GM18508 (cell line): Measurements from ENCODE around the gene SLC19A1.

Source experiments
- ATAC-seq: cut with Tn5 transposase; IDR thresholded peaks from one replicate; pipeline ENCODE4 v1.9.1; 2021; ENCODE audit warnings: moderate number of reproducible peaks; ENCODE audit not compliant: insufficient read depth, unreplicated experiment

The SLC19A1 gene

DNA sequence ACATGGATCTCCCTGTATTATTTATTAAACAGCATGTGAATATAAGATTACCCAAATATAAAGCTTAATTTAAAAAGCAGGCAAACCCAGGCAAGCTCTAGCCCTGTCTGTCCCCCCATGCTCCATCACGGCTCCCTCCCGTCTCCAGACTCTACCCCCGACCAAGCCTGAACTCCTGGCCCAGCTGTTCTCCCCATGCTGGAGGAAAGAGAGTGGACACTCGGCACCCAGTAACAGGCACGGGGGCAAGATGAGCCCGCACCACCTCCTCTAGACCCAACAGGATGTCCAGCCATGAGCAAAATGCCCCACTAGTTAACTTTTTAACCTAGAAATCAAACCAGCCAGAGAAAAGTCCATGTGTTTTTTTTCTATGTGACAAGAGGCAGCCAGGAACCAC is 19.3 kb downstream of the SLC19A1 start:
- no peak for ATAC-seq

DNA sequence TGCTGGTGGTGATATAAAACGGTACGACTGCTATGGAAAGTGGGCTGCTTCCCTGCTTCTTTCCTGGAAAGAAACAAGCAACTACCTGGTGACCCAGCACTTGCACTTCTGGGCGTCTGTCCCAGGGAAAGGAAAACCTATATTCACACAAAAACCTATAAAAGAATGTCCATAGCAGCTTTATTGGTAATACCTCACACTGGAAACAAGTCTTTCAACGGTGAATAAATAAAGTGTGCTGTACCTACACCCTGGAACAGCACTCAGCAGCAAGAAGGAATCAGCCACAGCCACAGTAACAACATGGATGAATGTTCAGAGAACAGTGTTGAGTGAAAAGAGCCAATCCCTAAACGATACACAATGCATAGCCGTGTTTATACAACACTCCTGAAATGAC is 19.9 kb downstream of the SLC19A1 start:
- no peak for ATAC-seq

DNA sequence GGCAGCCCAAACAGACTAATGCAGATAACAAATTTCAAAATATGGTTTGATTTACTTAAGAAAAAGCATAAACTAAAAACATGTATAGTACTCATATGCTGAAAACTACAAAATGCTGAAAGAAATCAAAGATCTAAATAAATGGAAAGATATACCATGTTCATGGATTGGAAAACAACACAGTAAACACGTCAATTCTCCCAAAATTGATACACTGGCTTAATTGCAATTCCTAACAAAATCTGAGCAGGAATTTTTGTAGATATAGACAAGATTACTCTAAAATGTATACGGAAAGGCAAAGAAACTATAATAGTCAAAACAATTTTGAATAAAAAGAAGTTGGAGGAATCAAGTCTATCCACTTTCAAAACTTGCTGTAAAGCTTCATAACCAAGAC is 21.0 kb downstream of the SLC19A1 start:
- ATAC-seq: no peak

DNA sequence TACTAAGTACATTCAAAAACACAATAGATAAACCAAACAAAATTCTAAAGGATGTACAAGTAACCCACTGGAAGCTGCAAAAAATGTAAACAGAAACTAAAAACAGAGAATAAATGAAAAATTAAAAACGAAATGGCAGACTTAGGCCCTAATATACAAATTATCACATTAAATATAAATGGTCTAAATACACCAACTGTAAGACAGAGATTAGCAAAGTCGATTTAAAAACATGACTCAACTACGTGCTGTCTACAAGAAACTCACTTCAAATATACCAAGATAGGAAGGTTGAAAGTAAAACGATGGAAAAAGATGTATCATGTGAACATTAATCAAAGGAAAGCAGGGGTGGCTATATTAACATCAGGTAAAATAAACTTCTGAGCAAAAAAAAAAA is 23.1 kb downstream of the SLC19A1 start:
- ATAC-seq: no peak

DNA sequence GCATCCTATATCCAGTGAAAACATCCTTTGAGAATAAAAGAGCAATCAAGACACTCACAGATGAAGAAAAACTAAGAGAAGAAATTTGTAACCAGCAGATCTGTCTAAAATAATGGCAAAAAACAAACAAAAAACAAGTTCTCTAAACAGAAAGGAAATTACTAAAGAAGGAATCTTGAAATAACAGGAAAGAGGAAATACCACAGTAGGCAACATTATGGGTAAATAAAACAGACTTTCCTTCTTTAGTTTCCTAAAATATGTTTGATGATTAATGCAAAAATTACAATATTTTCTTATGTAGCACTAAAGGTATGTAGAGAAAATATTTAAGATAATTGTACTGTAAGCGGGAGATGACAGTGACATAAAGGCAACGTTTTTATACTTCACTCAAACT is 23.5 kb downstream of the SLC19A1 start:
- no peak for ATAC-seq

DNA sequence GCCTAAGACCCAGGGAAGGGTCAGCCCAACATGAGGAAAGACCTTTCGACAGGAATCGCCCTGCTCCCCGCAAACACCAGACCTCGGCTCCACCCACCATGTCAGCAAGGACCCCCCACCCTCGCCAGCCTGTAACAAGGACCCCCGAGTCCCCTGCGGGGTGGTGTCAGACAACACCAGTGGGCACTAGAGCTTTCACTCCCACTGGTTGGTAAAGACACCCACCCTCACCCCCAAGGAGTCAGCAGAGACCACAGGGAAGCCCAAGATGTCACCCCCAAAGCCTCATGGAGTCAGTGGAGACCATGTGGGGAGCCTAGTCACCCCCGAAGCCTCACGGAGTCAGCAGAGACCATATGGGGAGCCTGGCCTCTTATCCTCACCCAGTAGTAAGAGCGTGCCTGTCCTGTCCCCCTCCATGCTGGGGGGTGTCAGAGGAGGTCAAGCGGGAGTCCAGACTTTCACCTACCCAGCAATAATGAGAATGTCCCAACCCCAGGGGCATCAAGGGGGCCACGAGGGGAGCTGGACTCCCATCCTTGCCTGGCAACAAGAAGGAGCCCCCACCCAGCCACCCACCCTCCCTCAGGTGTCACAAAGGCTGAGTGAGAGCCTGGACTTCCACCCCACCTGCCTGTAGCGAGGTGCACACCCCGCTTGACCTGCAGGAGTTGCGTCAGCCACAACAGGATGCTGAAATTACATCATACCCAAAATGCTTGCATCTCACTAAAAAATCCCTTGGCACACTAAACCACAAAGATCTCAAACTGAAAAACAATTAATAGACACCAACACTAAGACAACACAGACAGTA is 24.8 kb downstream of the SLC19A1 start:
- no peak for ATAC-seq

DNA sequence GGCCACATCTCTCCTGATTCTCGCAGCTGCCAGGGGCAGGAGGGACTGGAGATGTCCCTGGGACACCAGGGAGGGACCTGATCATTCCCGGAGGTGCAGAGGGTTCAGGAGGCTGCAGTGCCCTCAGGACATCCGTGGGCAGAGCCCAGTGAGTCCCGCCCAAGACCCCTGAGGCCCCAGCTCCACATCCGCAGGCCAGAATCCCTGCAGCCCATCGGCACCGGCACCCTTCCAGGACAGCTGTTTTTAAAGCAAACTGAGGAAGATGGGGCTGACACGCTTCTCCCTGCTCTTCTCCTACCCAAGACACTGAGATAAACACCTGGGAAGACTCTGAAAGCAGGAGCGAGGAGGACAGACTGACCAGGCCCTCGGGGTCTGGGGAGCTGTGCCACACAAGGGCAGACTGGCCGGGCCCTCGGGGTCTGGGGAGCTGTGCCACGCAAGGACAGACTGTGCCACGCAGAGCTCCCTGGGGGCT is 25.5 kb downstream of the SLC19A1 start:
- ATAC-seq: no peak

DNA sequence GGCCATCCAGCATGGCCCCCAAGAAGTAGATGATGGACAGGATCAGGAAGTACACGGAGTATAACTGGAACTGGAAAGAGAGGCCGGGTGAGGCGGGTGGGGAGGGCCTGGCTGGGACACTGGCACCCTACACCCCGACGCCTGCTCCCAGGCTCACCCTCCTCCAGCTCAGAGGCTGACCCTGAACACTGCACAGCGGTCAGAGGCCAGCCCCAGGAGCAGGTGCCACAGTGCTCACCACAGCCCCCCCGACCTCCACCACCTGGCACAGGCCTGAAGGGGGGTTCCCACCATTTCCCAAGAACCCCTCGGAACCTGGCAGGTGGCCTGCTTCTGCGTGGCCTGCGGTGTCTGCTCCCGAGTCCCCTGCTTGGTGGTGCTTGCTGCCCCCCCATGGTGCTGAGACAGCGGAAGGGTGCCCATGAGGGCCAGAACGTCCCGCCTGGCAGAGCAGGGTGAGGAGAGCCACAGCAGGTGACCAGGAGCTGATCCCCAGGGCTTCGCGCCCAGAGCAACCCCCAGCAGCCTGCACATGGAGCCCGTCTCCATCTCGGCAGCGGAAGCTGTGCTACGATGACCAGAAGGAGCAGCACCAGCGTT is 26.1 kb downstream of the SLC19A1 start:
- ATAC-seq: no peak

DNA sequence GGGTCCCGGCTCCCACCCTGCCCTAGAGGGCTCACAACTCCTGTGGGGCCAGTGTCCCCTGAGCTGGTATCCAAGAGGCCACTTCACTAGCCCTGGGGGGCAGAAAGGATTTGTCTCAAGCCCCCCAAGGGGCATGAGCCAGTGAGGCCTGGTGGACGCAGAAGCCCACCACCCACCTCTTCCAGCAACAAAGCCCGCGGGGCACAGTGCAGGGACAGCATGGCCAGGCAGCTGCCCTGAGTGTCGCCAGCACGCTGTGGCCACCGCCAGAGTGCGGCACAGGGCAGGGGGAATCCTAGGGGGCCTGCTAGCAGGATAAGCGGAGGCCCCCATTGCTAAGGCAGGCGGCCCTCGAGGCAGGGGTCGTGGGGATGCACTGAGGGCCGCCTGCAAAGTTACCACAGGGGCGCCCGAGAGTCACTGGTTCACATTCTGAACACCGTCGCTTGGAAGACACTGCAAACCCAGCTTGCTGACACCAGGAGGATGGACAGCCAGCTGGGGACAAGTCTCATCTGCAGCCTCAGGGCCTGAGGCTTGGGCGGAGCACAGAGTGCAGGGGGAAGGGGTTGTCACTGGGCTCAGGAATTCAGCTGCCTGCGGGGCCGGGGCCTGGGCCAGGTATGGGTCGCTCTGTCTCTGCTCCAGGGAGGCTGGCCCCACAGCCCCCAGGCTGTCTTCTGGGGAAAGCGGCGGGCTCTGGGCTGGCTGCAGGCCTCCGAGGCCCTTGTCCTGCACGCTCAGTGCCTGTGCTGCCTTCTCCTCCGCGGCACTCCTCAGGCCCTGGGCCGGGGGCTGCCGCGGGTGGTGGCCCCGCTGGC is 26.8 kb downstream of the SLC19A1 start:
- ATAC-seq: no peak

DNA sequence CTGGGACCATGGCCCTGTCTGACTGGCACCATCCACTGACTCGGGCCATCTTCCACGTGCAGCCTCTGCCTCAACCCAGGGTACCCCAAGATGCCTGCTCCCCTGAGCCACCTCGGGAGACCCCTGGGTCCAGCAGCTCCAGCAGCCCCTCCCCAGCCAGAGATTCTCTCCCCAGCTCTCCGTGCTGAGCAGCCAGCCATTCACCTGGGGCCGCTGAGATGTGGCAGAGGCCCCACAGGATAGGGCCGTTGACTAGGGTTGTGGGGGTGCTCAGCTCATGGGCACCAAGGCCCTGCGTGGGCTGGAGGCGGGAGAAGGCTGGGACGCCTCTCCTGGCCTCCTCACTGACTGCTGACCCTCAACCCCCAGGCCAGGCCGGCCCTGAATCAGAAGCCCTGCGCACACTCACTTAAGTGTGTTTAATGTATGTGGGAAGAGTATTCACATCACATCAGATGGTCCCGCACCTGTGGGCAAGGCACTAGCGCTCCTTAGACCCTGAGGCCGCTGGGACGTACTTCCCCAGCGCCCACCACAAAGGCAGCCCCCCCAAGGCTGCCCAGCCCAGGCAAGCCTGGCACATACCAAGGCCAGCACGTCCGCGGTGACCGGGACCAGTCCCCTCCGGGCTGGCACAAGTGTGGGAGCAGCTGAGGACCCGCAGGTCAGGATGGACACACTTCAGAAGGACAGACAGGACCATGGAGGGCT is 27.8 kb downstream of the SLC19A1 start:
- ATAC-seq: no peak

DNA sequence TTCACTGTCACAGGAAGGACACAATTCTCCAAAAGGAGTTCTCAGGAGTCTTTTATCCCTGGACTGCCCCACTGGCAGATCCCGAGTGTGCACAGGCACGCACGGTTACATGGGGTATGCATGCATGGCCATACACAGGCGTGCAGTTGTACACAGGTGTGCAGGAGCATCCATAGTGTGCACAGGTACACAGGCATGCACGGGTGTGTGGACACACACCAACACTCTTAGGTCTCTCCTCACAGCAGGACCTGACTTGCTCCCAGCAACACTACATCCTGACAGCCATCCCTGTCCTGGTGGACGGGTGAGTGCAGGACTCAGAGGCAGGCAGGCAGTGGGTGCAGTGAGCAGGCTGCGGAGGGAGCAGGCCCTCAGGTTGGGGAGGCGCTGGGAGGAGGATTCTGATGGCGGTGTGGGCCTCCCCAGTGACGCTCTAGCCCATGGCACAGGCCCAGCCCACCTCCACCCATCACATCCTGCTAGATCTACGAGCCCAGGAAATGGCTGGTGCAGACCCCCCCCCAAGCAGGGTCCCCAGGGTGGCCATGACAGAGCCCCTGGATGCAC is 28.4 kb downstream of the SLC19A1 start:
- no peak for ATAC-seq

DNA sequence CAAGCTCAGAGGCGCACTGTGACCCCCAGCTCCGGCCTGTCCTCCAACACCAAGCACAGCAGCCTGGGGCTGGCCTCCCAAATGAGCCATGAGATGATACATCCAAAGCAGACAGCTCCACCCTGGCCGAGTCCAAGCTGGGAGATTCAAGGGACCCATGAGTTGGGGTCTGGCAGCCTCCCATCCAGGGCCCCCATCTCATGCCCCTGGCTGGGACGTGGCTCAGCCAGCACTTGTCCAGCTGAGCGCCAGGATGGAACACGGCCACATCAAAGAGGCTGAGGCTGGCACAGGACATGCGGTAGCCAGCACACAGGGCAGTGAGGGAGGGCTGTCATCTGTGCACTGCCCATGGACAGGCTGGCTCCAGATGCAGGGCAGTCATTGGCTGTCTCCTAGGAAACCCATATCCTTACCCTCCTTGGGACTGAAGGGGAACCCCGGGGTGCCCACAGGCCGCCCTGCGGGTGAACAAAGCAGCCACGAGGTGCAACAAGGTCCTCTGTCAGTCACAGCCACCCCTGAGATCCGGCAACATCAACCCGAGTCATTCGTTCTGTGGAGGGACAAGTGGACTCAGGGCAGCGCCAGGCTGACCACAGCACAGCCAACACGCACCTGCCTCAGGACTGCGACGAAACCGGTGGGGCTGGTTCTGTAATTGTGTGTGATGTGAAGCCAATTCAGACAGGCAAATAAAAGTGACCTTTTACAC is 29.1 kb downstream of the SLC19A1 start:
- ATAC-seq: no peak

DNA sequence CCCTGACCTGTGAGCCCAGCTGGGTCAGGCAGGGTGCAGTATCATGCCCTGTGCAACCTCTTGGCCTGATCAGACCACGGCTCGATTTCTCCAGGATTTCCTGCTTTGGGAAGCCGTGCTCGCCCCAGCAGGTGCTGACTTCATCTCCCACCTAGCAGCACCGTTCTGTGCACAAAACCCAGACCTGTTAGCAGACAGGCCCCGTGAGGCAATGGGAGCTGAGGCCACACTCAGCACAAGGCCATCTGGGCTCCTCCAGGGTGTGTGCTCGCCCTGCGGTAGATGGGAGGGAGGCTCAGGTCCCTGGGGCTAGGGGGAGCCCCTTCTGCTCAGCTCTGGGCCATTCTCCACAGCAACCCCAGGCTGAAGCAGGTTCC is 29.6 kb downstream of the SLC19A1 start:
- no peak for ATAC-seq

DNA sequence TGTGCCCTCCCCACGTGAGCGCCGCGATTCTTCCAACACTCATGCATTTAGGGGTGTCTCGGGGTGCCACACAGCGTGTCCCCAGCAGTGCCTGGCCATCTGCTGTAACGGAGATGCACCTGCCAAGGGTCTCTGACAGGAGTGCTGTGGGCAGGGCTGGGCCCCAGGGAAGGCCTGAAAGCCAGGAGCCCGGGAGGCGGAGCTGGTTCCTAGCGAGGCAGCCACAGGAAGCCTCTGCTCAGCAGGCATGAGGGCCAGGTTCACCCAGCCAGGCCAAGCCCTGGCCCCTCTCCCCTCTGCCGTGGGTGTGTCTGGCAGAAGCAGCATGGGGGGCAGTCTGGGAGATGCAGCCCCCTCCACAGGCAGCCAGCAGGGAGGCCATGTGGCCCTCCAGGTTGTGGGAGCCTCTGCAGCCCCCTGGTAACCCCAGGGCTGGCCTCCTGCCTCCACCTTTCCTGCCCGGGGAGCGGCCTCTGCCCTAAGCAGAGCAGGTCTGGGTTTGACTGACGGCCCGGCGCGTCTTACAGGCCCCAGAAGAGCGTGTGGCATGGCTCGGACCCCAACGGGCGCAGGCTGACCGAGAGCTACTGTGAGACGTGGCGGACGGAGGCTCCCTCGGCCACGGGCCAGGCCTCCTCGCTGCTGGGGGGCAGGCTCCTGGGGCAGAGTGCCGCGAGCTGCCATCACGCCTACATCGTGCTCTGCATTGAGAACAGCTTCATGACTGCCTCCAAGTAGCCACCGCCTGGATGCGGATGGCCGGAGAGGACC is 30.4 kb downstream of the SLC19A1 start:
- no peak for ATAC-seq

DNA sequence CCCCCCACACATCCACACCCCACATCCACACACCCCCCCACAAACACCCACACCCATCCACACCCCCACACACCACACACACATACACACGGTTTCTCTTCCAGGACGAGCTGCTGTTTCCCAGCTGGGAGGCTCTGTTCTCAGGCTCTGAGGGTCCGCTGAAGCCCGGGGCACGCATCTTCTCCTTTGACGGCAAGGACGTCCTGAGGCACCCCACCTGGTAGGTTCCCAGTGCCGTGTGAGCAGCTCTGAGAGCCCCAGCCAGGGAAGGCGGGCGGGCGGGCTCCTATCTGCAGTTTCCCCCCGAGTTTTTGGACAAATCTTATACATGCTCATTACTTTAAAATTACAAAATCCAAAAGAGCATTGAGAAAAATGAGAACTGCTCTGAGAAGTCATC is 31.2 kb downstream of the SLC19A1 start:
- no peak for ATAC-seq

DNA sequence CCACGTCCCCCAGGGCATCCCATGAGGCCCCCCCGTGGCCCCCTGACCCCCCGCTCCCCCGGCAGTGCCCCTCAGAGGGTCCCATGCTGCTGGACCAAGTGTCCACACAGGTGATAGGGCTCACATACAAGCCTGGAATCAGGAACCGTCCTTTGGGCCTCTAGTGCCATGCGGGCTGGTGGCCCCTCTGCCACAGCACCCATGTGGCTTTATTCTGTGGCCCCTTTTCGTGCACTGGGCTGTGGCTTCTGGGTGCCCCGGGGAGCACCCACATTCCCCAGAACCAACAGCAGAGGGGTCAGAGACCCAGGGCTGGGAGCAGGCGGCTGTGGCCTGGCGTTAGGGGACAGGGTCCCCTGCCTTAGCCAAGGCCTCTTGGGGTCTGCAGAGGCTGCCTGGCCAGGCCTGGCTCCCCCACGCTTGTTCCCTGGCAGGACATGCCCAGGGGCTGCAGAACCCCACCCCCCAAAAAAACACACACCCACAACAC is 31.7 kb downstream of the SLC19A1 start:
- ATAC-seq: no peak

DNA sequence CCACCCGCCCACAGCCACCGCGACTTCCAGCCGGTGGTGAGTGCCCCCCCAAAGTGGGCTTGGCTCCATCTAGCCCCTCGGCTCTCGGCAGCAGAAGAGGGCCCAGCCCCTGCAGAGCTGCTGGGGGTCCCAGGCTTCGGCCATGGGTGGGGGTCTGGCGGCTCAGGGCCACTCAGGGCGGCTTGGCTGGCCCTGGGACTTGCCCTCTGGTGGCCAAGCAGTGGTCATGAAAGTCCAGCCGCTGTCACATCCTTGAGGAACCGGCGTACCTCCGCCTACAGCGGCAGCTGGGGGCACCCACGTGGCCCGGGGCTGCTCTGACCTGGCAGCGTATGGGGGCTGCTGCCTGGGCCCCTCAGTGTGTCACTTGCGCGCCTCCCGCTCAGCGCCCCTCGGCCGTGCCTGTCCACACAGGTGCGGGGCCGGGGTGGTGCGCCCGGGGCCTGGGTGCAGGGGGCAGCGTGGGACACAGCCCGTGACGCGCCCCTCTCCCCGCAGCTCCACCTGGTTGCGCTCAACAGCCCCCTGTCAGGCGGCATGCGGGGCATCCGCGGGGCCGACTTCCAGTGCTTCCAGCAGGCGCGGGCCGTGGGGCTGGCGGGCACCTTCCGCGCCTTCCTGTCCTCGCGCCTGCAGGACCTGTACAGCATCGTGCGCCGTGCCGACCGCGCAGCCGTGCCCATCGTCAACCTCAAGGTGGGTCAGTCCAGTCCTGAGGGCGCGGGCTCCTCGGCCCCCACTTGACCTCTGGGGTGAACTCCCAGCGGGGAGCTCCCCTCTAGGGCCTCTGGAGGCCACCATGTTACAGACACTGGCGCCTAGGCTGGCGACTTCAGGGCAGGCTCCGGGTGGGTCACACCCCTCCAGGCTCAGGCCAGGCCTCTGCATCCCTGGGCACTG is 32.4 kb downstream of the SLC19A1 start:
- no peak for ATAC-seq
